Smooth muscle cell (in vitro differentiated cells): ENCODE measurements around the gene INO80E. TPM values are rescaled to one million over a fixed set of nuclear protein-coding genes. Genes with fewer than 3 reads are reported as not detected.

Experiments used
- DNase-seq: peaks from one replicate; lab custom pipeline; 2025; ENCODE audit not compliant: unreplicated experiment; lab: John Stamatoyannopoulos, UW
- H2AFZ ChIP-seq: fragments of 200-600 bp; sonication (generic); 2 replicates; pipeline ENCODE4 v1.6.0; 2016; ENCODE audit warnings: antibody characterized with exemption, low read depth, mild to moderate bottlenecking
- H3F3A ChIP-seq: fragments of 200-600 bp; sonication (generic); 2 replicates; pipeline ENCODE4 v1.6.0; 2017; ENCODE audit warnings: antibody characterized with exemption, low read depth
- H3K27ac ChIP-seq: fragments of 200-600 bp; sonication (generic); 2 replicates; pipeline ENCODE4 v1.5.1; 2016; ENCODE audit warnings: low read depth, mild to moderate bottlenecking
- H3K27me3 ChIP-seq: fragments of 200-600 bp; sonication (generic); 2 replicates; pipeline ENCODE4 v1.6.1; 2016; ENCODE audit warnings: low read depth, mild to moderate bottlenecking
- H3K36me3 ChIP-seq: fragments of 200-600 bp; sonication (generic); 2 replicates; pipeline ENCODE4 v1.5.1; 2016; ENCODE audit warnings: low read depth
- H3K4me1 ChIP-seq: fragments of 200-600 bp; sonication (generic); 2 replicates; pipeline ENCODE4 v1.5.1; 2016; ENCODE audit warnings: low read depth
- H3K4me2 ChIP-seq: fragments of 200-600 bp; sonication (generic); 2 replicates; pipeline ENCODE4 v1.6.0; 2016; ENCODE audit warnings: mild to moderate bottlenecking
- H3K4me3 ChIP-seq: fragments of 200-600 bp; sonication (generic); 2 replicates; pipeline ENCODE4 v1.5.1; 2016; ENCODE audit warnings: mild to moderate bottlenecking
- H3K79me2 ChIP-seq: fragments of 200-600 bp; sonication (generic); 2 replicates; pipeline ENCODE4 v1.6.0; 2016; ENCODE audit warnings: low read depth, mild to moderate bottlenecking
- H3K9ac ChIP-seq: fragments of 200-600 bp; sonication (generic); 2 replicates; pipeline ENCODE4 v1.6.0; 2016; ENCODE audit warnings: low read depth
- H3K9me3 ChIP-seq: fragments of 200-600 bp; sonication (generic); replicated peaks from 2 replicates; pipeline ENCODE4 v1.5.1; 2016; ENCODE audit warnings: low read depth
- H4K20me1 ChIP-seq: fragments of 200-600 bp; sonication (generic); 2 replicates; pipeline ENCODE4 v1.6.0; 2016; ENCODE audit warnings: low read depth
- WGBS: methylation state at CpG from one replicate; pipeline ENCODE4 v1.1.7; 2016; ENCODE audit warnings: low lambda C conversion rate; 5-methylcytosine and 5-hydroxymethylcytosine counted together
- polyA plus RNA-seq: library from polyadenylated mRNA; unstranded; fragments of >200 nt; fragmentation: Nextera tagmentation; extraction: Ambion mirVana; gene quantifications from 2 replicates; pipeline ENCODE4 v1.2.1, GENCODE V29; 2016
- total RNA-seq: library from RNA; depleted of rRNA; stranded (reverse); fragments of >200 nt; gene quantifications from 2 replicates; pipeline ENCODE4 v1.2.3, GENCODE V29; 2014
- TF ChIP-seq, protein P1 (sequence below): fragments of 200-600 bp; sonication (generic); IDR thresholded peaks from 2 replicates; pipeline ENCODE4 v1.5.1; 2017; ENCODE audit warnings: borderline replicate concordance, mild to moderate bottlenecking, antibody characterized with exemption; ENCODE audit not compliant: insufficient read depth, poor library complexity, severe bottlenecking

INO80E gene
- total and polyA plus RNA-seq, 2 experiments from 2014 or later = 17.7 to 181 TPM

DNA sequence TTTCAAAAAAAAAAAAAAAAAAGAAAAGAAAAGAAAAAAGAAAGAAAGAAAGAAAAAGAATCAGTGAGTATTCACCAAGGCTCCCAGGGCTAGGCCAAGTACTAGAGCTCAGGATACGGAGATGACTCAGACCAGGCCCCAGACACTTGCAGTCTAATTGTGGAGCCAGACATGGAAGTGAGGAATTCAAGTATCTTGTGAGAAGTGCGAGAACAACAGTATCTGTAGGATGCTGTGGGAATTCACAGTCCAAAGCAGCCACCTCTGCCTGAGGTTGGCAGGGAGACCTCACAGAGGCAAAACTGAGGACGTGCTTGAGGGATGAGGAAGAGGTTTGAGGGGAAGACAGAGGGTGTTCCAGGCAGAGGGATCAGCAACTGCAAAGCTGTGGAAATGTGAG lies 55.5 kb downstream of the INO80E start:
- TF ChIP-seq, protein P1, sequence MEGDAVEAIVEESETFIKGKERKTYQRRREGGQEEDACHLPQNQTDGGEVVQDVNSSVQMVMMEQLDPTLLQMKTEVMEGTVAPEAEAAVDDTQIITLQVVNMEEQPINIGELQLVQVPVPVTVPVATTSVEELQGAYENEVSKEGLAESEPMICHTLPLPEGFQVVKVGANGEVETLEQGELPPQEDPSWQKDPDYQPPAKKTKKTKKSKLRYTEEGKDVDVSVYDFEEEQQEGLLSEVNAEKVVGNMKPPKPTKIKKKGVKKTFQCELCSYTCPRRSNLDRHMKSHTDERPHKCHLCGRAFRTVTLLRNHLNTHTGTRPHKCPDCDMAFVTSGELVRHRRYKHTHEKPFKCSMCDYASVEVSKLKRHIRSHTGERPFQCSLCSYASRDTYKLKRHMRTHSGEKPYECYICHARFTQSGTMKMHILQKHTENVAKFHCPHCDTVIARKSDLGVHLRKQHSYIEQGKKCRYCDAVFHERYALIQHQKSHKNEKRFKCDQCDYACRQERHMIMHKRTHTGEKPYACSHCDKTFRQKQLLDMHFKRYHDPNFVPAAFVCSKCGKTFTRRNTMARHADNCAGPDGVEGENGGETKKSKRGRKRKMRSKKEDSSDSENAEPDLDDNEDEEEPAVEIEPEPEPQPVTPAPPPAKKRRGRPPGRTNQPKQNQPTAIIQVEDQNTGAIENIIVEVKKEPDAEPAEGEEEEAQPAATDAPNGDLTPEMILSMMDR = no peak
- Histone ChIP-seq H2AFZ (no peak overlapping the region), H3K4me2 (peak overlapping the region; percentile 11), H3K9ac (peak overlapping the region; percentile 10), H3F3A (peaks cover 13% of the 10 kb centered on the region), H3K4me3 (no peak overlapping the region), H3K27ac (peak overlapping the region; percentile 67), H3K4me1 (peaks cover 8% of the 10 kb centered on the region), H3K36me3 (no peaks in the 10 kb centered on the region), H3K27me3 (no peaks in the 10 kb centered on the region), H3K79me2 (no peaks in the 10 kb centered on the region), H4K20me1 (no peaks in the 10 kb centered on the region), H3K9me3 (no peaks in the 10 kb centered on the region)
- 9% methylated on average over 3 of the region's 3 CpGs for WGBS
- DNase-seq = no peak

DNA sequence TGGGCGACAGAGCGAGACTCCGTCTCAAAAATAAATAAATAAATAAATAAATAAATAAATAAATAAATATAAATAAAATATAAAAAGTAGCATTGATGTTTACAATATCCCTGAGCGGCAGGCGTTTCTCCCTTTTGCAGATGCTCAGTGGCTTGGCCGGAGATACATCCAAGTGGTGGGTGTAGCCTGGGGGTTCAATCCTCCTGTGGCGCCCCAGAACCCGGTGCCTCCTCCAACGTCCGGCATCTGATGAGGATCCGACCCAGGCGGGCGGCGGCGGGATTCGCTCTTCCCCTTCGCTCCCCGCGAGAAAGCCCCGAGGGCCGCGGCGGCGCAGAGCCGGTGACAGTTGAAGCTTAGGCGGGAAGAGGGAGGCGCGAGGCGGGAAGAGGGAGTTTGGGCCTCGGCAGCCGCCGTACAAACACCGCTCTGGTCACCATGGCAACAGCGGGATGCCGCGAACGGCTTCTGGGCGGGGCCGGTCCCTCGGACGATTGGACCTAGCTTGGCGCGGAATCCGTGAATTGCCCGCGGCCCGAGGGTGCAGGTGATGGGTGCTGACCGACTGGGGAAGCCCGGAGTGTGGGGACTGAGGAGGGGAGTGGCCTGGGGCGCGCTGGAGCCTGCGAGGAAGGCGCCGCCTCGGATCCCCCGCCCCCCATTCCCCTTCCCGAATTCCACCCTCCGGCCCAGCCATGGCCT lies 56.8 kb downstream of the INO80E start:
- Histone ChIP-seq H4K20me1 (no peaks in the 10 kb centered on the region), H3K4me3 (peak overlapping the region; percentile 80), H2AFZ (peak overlapping the region; percentile 82), H3K9me3 (no peaks in the 10 kb centered on the region), H3K4me1 (peaks cover 8% of the 10 kb centered on the region), H3K36me3 (no peaks in the 10 kb centered on the region), H3K4me2 (peak overlapping the region; percentile 98), H3K27me3 (no peaks in the 10 kb centered on the region), H3K9ac (peak overlapping the region; percentile 76), H3K79me2 (no peaks in the 10 kb centered on the region), H3F3A (peaks cover 13% of the 10 kb centered on the region), H3K27ac (peak overlapping the region; percentile 79)
- whole genome bisulfite sequencing = 7% methylated on average over 49 of the region's 58 CpGs
- TF ChIP-seq, protein P1 = no peak
- DNase-seq = peak; percentile 71

DNA sequence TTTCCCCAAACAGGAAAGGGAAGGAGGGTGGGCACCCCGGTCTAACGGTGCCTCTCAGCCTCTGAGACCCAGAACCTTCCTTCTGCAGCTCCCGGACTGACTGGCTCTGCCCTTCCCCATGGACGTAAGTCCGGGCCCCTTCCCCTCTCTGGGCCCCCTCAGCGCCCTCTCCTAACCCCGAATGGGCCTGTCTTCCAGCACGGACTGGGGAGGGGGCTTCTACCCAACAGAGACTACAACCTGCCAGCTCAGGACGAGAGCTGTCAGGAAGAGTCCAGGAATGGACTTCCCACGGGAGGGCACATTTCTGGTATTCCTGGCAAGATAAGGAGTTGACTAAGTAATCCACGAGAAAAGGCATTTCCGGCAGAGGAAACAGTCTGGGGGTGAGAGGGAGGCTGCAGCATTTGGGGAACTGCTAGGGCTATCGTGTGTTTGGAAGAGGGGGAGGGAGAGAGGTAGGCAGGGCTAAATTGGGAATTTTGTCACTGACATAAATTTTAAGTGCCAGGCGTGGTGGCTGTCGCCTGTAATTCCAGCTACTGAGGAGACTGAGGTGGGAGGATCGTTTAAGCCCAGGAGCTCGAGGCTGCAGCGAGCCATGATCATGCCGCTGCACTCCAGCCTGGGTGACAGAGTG lies 57.5 kb downstream of the INO80E start:
- peak overlapping the region; percentile 76 for H3K9ac ChIP-seq
- TF ChIP-seq, protein P1 = no peak
- H3K27me3 ChIP-seq = no peaks in the 10 kb centered on the region
- H3K4me1 ChIP-seq = peaks cover 8% of the 10 kb centered on the region
- peak overlapping the region; percentile 79 for H3K27ac ChIP-seq
- peak overlapping the region; percentile 82 for H2AFZ ChIP-seq
- no peaks in the 10 kb centered on the region for H3K36me3 ChIP-seq
- DNase-seq = no peak
- peaks cover 13% of the 10 kb centered on the region for H3F3A ChIP-seq
- no peaks in the 10 kb centered on the region for H4K20me1 ChIP-seq
- no peaks in the 10 kb centered on the region for H3K79me2 ChIP-seq
- H3K4me3 ChIP-seq = peak overlapping the region; percentile 80
- peak overlapping the region; percentile 98 for H3K4me2 ChIP-seq
- no peaks in the 10 kb centered on the region for H3K9me3 ChIP-seq
- WGBS = 6% methylated on average over 18 of the region's 19 CpGs
